Smooth muscle cell of bladder (primary cell): ENCODE results near the gene LACC1. TPM values are rescaled to one million over a fixed set of nuclear protein-coding genes. Genes with fewer than 3 reads are reported as not detected.

Experiments used
- total RNA-seq: library from RNA; depleted of rRNA; stranded (reverse); fragments of >200 nt; gene quantifications from 2 replicates; pipeline ENCODE4 v1.2.3, GENCODE V29; 2014

Gene LACC1
- 35.4 and 41.4 TPM in 2 replicates for total RNA-seq

GRCh38 chr13:43879755-43880181 is at the start of gene LACC1:
Gene LACC1, plus strand, starts transcription at chr13:43879904. Its CDS starts 1,082 bp downstream, at chr13:43880986.

GRCh38 chr13:43878892-43879754 is 581 bp upstream of the LACC1 start, which contains the start of gene CCDC122:
Gene CCDC122, minus strand, starts transcription at chr13:43879740. Its CDS starts 10,364 bp downstream, at chr13:43869376.

Other genes starting within 250 kb of the LACC1 start
- gene ENOX1, start 92.9 kb upstream of the LACC1 start, total RNA-seq, result 7.4 and 10.4 TPM in 2 replicates
- 11.1 and 13.8 TPM in 2 replicates for gene CCDC122, start 164 bp upstream of the LACC1 start, total RNA-seq